GM21576 (cell line): ENCODE data around the gene PACS2.

Experiments
- ATAC-seq: cut with Tn5 transposase; IDR thresholded peaks from one replicate; pipeline ENCODE4 v1.9.1; 2021; ENCODE audit warnings: mild to moderate bottlenecking, moderate library complexity; ENCODE audit not compliant: unreplicated experiment

PACS2 gene

GRCh38 chr14:105366386-105367074 lies 52.0 kb downstream of the PACS2 start:
- ATAC-seq: no peak

- no peak for ATAC-seq
Observed at GRCh38 chr14:105367116-105368031, 52.8 kb downstream of the PACS2 start.

GRCh38 chr14:105368032-105368417 lies 53.5 kb downstream of the PACS2 start:
- ATAC-seq: no peak

GRCh38 chr14:105368426-105368825 lies 53.9 kb downstream of the PACS2 start:
- no peak for ATAC-seq

- no peak for ATAC-seq
Observed at GRCh38 chr14:105368910-105369652, 54.5 kb downstream of the PACS2 start.

GRCh38 chr14:105369653-105370040 lies 55.1 kb downstream of the PACS2 start:
- ATAC-seq: no peak

GRCh38 chr14:105374389-105374788 lies 59.8 kb downstream of the PACS2 start:
- no peak for ATAC-seq

GRCh38 chr14:105375635-105376057 lies 61.1 kb downstream of the PACS2 start:
- no peak for ATAC-seq

- ATAC-seq: no peak
Observed at GRCh38 chr14:105376521-105377440, 62.2 kb downstream of the PACS2 start.

- no peak for ATAC-seq
Observed at GRCh38 chr14:105377555-105378182, 63.1 kb downstream of the PACS2 start.

- no peak for ATAC-seq
Observed at GRCh38 chr14:105378199-105378598, 63.7 kb downstream of the PACS2 start.

- no peak for ATAC-seq
Observed at GRCh38 chr14:105378873-105379685, 64.5 kb downstream of the PACS2 start.

- ATAC-seq: no peak
Observed at GRCh38 chr14:105379946-105380345, 65.4 kb downstream of the PACS2 start.

GRCh38 chr14:105380756-105381155 lies 66.2 kb downstream of the PACS2 start:
- no peak for ATAC-seq

- ATAC-seq: no peak
Observed at GRCh38 chr14:105381446-105382342, 67.1 kb downstream of the PACS2 start.

GRCh38 chr14:105382343-105383082 lies 68.0 kb downstream of the PACS2 start:
- ATAC-seq: no peak

- no peak for ATAC-seq
Observed at GRCh38 chr14:105383083-105383730, 68.7 kb downstream of the PACS2 start.
